Glutamatergic neuron (in vitro differentiated cells): ENCODE results near the gene TAS2R20. TPM values are rescaled to one million over a fixed set of nuclear protein-coding genes. Genes with fewer than 3 reads are reported as not detected.

Experiments
- DNase-seq: peaks from one replicate; pipeline ENCODE4 v3.0.0; 2022
- H3K27ac Mint-ChIP-seq: one replicate; pipeline ENCODE4 v1.8.0; 2020; ENCODE audit warnings: mild to moderate bottlenecking, mixed read lengths, inconsistent platforms; ENCODE audit not compliant: unreplicated experiment
- H3K27me3 Mint-ChIP-seq: one replicate; pipeline ENCODE4 v1.8.0; 2020; ENCODE audit warnings: mild to moderate bottlenecking, moderate library complexity, mixed read lengths, inconsistent platforms; ENCODE audit not compliant: unreplicated experiment
- H3K36me3 Mint-ChIP-seq: one replicate; pipeline ENCODE4 v1.8.0; 2020; ENCODE audit warnings: mild to moderate bottlenecking, mixed read lengths, inconsistent platforms; ENCODE audit not compliant: unreplicated experiment
- H3K4me1 Mint-ChIP-seq: one replicate; pipeline ENCODE4 v1.8.0; 2020; ENCODE audit warnings: mild to moderate bottlenecking, low read depth, mixed read lengths, inconsistent platforms; ENCODE audit not compliant: unreplicated experiment
- H3K4me3 Mint-ChIP-seq: one replicate; pipeline ENCODE4 v1.8.0; 2020; ENCODE audit warnings: mild to moderate bottlenecking, mixed read lengths, inconsistent platforms; ENCODE audit not compliant: unreplicated experiment
- H3K9me3 Mint-ChIP-seq: one replicate; pipeline ENCODE4 v1.8.0; 2020; ENCODE audit warnings: mild to moderate bottlenecking, moderate library complexity, mixed read lengths, inconsistent platforms; ENCODE audit not compliant: unreplicated experiment
- total RNA-seq: library from RNA; stranded (reverse); fragmentation: NEBNext Ultra II Directional; extraction: Animal tissue kit (Norgen Biotek cat#: 25700); gene quantifications from one replicate; pipeline ENCODE4 v1.2.1, GENCODE V29; 2021; ENCODE audit not compliant: unreplicated experiment
- TF ChIP-seq, protein P1 (sequence below): fragments of 200-600 bp; sonication (generic); IDR thresholded peaks from one replicate; pipeline ENCODE4 v1.5.0; 2021; ENCODE audit not compliant: partially characterized antibody, unreplicated experiment

Gene TAS2R20
- total RNA-seq, 1 donor from 2014 or later = 3.4 TPM

DNA sequence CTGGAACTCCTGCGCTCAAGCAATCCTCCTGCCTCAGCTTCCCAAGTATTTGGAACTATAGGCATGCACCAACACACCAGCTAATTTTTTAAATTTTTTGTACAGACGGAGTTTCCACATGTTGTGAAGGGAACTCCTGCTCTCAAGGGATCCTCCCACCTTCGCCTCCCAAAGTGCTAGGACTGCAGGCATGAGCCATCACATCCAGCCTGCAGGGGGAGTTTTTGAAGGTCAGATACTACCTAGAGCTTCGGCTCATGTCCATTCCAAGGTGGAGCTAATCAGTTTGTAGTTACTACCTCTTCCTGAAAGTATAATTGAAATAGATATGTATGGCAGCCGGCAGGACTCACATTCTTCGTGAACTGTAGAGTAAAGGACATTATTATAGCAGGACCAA, 28.0 kb upstream of the TAS2R20 start:
- H3K36me3 Mint-ChIP-seq = peaks cover 7% of the 10 kb centered on the region
- DNase-seq = no peak
- TF ChIP-seq, protein P1, sequence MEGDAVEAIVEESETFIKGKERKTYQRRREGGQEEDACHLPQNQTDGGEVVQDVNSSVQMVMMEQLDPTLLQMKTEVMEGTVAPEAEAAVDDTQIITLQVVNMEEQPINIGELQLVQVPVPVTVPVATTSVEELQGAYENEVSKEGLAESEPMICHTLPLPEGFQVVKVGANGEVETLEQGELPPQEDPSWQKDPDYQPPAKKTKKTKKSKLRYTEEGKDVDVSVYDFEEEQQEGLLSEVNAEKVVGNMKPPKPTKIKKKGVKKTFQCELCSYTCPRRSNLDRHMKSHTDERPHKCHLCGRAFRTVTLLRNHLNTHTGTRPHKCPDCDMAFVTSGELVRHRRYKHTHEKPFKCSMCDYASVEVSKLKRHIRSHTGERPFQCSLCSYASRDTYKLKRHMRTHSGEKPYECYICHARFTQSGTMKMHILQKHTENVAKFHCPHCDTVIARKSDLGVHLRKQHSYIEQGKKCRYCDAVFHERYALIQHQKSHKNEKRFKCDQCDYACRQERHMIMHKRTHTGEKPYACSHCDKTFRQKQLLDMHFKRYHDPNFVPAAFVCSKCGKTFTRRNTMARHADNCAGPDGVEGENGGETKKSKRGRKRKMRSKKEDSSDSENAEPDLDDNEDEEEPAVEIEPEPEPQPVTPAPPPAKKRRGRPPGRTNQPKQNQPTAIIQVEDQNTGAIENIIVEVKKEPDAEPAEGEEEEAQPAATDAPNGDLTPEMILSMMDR = no peak
- H3K27ac Mint-ChIP-seq = no peak overlapping the region
- no peaks in the 10 kb centered on the region for H3K9me3 Mint-ChIP-seq
- H3K4me3 Mint-ChIP-seq = no peak overlapping the region
- no peaks in the 10 kb centered on the region for H3K27me3 Mint-ChIP-seq
- no peaks in the 10 kb centered on the region for H3K4me1 Mint-ChIP-seq

DNA sequence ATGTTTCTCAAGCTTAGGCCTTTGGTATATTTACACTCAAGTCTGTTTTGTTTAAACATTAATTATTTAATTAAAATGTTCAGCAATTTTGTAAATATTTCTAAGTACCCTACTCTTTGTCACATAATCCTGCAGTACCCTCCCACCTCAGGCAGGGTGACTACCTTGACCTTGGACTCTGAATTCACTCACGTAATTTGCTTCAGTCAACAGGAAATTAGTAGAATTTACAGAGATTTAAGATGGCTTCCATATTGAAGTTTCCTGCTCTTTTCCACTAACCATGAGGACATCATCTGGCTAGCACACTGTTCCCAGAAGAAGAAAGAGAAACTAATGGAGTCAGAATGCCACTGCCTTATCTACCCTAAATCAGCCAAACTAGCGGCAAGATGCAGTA, 25.3 kb upstream of the TAS2R20 start:
- TF ChIP-seq, protein P1 = no peak
- no peak for DNase-seq
- no peaks in the 10 kb centered on the region for H3K9me3 Mint-ChIP-seq
- H3K4me3 Mint-ChIP-seq = no peak overlapping the region
- H3K4me1 Mint-ChIP-seq = no peaks in the 10 kb centered on the region
- H3K36me3 Mint-ChIP-seq = peaks cover 7% of the 10 kb centered on the region
- no peaks in the 10 kb centered on the region for H3K27me3 Mint-ChIP-seq
- H3K27ac Mint-ChIP-seq = no peak overlapping the region

DNA sequence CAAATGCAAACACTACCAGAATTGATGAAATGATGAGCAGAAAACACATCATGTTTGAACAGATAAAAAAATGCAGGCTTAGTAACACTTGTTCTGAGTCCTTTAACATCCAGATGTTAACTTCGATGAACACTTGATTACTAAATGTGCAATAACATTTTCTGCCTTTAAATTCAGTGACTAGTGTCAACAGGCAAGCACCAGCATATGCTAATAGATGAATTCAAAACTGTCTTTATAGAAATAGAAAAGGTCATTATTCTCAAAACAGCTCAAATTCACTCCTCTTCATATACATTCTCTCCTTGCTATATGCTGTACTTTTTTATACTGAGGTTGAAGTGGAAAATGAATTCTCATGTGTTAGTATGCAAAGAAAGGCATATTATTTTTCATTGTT, 24.4 kb upstream of the TAS2R20 start, which contains the start of gene TAS2R19:
TSS of gene TAS2R19 (minus strand) at position 101 of the 400 bp plus-strand sequence. CDS start at position 52, 49 bp downstream.
- no peak within 1 kb of the TSS for H3K4me3 Mint-ChIP-seq
- H3K27ac Mint-ChIP-seq = no peak within 1 kb of the TSS
- H3K27me3 Mint-ChIP-seq = no peaks in the 10 kb centered on the region
- H3K4me1 Mint-ChIP-seq = no peaks in the 10 kb centered on the region
- H3K36me3 Mint-ChIP-seq = peaks cover 7% of the 10 kb centered on the region
- DNase-seq = no peak
- TF ChIP-seq, protein P1 = no peak
- H3K9me3 Mint-ChIP-seq = no peaks in the 10 kb centered on the region

DNA sequence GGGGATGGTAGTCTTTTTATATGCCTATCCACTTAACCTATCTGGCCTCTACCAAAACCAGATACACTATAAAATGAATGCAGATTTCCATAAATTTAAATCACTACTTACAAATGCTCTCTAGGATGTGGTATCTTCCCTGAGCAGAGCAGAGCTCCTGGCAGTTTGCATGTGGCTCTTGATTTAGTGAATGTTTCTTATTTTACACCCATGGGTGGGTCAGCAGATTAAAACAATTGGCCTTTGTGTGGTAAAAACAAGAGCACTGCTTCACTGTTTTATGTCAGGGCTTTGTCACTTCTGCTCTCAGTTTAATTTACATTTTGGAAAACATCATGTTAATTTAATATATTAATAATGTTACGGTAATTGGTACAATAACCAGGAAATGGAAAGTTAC, 18.8 kb upstream of the TAS2R20 start:
- Mint-ChIP-seq H3K4me1 (no peaks in the 10 kb centered on the region), H3K36me3 (no peaks in the 10 kb centered on the region)

DNA sequence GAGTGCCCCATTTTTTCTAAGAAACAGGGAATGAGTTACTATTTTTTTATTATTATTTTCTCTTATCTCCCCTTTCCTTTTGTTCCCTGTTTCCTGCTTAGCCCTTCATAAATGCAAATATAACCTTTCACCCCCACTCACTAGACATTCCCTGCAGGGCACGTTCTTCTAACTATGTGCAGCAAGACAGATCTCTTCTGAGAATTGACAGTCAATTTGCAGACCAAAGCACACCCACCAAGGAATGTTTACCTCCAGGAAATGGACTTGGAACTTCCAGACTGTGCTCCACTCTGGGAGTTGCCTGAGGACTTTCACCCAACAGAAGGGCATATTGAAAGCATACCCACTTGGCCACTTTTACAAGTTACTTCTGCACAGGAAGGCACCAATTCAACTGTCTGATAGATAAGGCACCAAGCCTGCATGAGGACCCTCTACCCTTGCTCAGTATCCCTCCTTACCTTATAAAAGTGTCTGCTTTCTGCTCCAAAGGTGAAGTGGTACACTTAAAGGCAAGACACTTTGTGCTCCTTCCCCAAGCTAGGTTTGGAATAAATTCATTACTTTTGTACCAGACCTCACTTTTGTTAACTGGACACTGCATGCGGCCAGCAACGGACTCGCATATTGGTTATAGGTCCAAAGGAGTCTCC, 17.8 kb upstream of the TAS2R20 start:
- no peaks in the 10 kb centered on the region for H3K36me3 Mint-ChIP-seq
- H3K27me3 Mint-ChIP-seq = no peaks in the 10 kb centered on the region
- DNase-seq = no peak
- TF ChIP-seq, protein P1 = no peak
- no peaks in the 10 kb centered on the region for H3K4me1 Mint-ChIP-seq
- no peaks in the 10 kb centered on the region for H3K9me3 Mint-ChIP-seq
- H3K4me3 Mint-ChIP-seq = no peak overlapping the region
- no peak overlapping the region for H3K27ac Mint-ChIP-seq

More for the DNA sequence above, 18.8 kb upstream of the TAS2R20 start:
- H3K9me3 Mint-ChIP-seq = no peaks in the 10 kb centered on the region
- no peak overlapping the region for H3K27ac Mint-ChIP-seq
- DNase-seq = no peak
- TF ChIP-seq, protein P1 = no peak
- no peak overlapping the region for H3K4me3 Mint-ChIP-seq
- H3K27me3 Mint-ChIP-seq = no peaks in the 10 kb centered on the region
